ENCODE measurements around the gene MELTF.

The MELTF gene

GRCh38 chr3:197027151-197027895 lies 2.3 kb downstream of the MELTF start:
- DNase-seq (ENCODE audit: low spot score) = no peak

GRCh38 chr3:197026481-197026866 lies 3.1 kb downstream of the MELTF start:
- no peak for DNase-seq (ENCODE audit: low spot score)

- no peak for DNase-seq (ENCODE audit: low spot score)
These were observed 3.7 kb downstream of the MELTF start for GRCh38 chr3:197025736-197026480.

GRCh38 chr3:197024881-197025735 lies 4.5 kb downstream of the MELTF start:
- DNase-seq (ENCODE audit: low spot score) = no peak

- no peak for DNase-seq (ENCODE audit: low spot score)
These were observed 5.5 kb downstream of the MELTF start for GRCh38 chr3:197023998-197024651.

- DNase-seq (ENCODE audit: low spot score) = no peak
These were observed 6.2 kb downstream of the MELTF start for GRCh38 chr3:197023241-197023997.

- DNase-seq (ENCODE audit: low spot score) = no peak
These were observed 7.0 kb downstream of the MELTF start for GRCh38 chr3:197022405-197023231.

GRCh38 chr3:197021729-197022404 lies 7.8 kb downstream of the MELTF start:
- no peak for DNase-seq (ENCODE audit: low spot score)

GRCh38 chr3:197021231-197021630 lies 8.4 kb downstream of the MELTF start:
- DNase-seq (ENCODE audit: low spot score) = no peak

- no peak for DNase-seq (ENCODE audit: low spot score)
These were observed 10.1 kb downstream of the MELTF start for GRCh38 chr3:197019535-197019934.

GRCh38 chr3:197019021-197019420 lies 10.6 kb downstream of the MELTF start:
- no peak for DNase-seq (ENCODE audit: low spot score)

- no peak for DNase-seq (ENCODE audit: low spot score)
These were observed 12.6 kb downstream of the MELTF start for GRCh38 chr3:197017003-197017402.

GRCh38 chr3:197015790-197016736 lies 13.6 kb downstream of the MELTF start:
- no peak for DNase-seq (ENCODE audit: low spot score)

- no peak for DNase-seq (ENCODE audit: low spot score)
These were observed 14.6 kb downstream of the MELTF start for GRCh38 chr3:197014942-197015575.

GRCh38 chr3:197014024-197014423 lies 15.6 kb downstream of the MELTF start:
- DNase-seq (ENCODE audit: low spot score) = no peak

GRCh38 chr3:197012540-197012883 lies 17.1 kb downstream of the MELTF start:
- no peak for DNase-seq (ENCODE audit: low spot score)

GRCh38 chr3:197011780-197012539 lies 17.7 kb downstream of the MELTF start:
- DNase-seq (ENCODE audit: low spot score) = no peak

Data from left forelimb (tissue), 1 donor.